NCI-H510A treated with DMSO at 0.1 percent for 48 hours (cell line): ENCODE data around the gene SRPK2.
"Not testable (repeated sequence)": the region's sequence is repeated elsewhere in the genome, so short reads cannot be mapped to it uniquely, and the experiment has no call there.

Source experiments
- DNase-seq: peaks from one replicate; lab custom pipeline; 2025; lab: John Stamatoyannopoulos, UW

The SRPK2 gene

GRCh38 chr7:105222953-105223352 is 165.8 kb downstream of the SRPK2 start:
- DNase-seq, result no peak

DNA sequence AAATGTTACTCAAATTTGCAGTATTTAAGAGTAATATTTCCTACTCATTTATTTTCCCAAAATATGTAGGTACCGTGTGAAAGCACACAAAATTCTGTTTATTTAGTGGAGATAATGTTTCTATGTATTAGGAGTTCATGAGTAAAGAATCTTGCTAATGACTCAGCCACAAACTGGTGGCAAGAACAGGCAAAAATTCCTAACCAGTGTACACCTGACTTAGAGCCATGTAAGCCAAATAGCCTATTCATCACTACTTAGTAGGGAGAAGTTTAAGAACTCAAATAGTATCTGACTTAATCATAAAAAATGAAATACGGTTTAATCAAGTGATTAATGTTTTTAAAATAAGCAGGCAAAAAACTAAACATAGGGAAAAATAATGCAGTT is 169.0 kb downstream of the SRPK2 start:
- no peak for DNase-seq

GRCh38 chr7:105218939-105219770 is 169.6 kb downstream of the SRPK2 start:
- no peak for DNase-seq

DNA sequence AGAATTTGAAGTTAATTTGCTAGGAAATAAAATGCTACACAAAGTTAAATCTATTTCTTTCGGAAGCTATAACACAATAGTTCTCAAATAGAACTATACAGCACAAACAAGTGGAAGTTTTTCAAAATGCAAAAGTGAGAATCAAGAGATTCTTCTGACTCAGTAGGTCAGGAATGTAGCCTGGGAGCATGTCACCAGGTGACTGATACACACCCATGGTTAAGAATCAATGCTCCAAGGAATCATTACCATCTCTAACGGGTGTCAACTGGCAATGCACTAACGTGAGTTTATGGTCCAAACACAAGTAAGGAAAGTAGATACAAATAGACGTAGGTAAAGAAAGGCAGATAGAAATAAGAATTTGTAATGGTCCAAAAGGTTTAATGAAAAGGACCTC is 170.5 kb downstream of the SRPK2 start:
- no peak for DNase-seq

GRCh38 chr7:105216786-105217185 is 171.9 kb downstream of the SRPK2 start:
- DNase-seq, result no peak

DNA sequence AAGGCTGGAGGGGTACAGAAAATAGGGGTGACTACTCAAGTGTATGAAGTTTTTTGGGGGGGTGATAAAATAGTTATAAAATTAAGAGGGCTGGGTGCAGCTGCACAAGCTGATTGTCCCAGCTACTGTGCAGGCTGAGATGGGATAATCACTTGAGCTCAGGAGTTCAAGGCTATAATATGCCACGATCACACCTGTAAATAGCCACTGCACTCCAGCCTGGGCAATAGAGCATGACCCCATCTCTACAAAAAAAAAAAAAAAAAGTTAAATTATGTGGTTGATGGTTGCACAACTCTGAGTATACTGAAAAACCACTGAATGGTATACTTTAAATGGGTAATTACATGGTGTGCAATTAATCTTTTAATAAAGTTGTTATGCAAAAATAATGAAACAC is 172.9 kb downstream of the SRPK2 start:
- DNase-seq, result no peak

DNA sequence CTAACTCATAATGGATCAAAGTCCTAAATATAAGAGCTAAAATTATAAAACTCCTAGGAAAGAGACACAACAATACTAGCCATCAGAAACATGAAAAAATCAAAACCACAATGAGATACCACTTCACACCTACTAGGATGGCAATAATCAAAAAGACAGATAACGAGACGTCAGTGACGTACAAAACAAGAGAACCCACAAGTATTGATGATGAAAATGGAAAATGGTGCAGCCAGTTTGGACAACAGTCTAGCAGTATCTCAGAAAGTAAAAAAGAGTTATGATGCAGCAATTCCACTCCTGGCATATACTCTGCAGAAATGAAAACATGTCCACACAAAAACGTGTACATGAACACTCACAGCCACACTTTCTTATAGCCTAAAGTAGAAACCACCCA is 173.5 kb downstream of the SRPK2 start:
- no peak for DNase-seq

GRCh38 chr7:105213611-105214010 is 175.1 kb downstream of the SRPK2 start:
- DNase-seq, result no peak

DNA sequence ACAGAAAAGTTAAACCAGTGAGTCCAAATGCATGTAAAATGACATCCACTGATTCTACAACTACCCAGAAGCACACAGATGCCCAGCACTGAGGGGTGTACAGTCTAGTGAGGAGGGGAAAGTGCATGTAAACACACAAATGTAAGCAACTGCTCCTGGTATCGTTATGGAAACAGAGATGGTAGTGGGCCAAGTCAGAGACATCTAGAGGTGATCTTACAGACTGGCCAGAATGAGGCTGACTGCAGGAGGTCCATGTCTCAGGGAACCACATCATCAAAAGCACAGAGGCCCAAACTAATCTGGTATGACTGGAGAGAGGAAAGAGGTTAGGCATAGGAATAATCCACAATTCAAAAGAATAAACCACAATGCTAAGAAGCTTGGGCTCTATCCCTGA is 176.5 kb downstream of the SRPK2 start:
- DNase-seq, result no peak

- no peak for DNase-seq
These were observed 178.0 kb downstream of the SRPK2 start for GRCh38 chr7:105210721-105211205.

DNA sequence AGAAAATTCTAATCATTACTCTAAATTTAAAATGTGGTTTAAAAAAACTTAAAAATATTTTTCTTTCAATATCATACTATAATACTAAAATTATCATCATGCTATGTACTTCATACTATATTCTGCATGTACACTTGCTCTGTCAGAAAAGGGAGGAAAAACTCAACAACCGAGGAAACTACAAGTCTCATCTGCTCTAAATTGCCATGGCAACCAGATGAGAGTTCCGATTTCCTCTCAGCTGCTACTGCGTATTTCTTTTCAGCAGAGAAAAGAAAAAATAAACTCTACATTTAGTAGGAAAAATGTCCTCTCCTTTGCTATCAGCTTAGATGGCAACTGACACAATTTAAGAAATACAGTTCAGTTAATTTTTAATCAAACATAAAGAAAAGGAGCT is 178.9 kb downstream of the SRPK2 start:
- no peak for DNase-seq

DNA sequence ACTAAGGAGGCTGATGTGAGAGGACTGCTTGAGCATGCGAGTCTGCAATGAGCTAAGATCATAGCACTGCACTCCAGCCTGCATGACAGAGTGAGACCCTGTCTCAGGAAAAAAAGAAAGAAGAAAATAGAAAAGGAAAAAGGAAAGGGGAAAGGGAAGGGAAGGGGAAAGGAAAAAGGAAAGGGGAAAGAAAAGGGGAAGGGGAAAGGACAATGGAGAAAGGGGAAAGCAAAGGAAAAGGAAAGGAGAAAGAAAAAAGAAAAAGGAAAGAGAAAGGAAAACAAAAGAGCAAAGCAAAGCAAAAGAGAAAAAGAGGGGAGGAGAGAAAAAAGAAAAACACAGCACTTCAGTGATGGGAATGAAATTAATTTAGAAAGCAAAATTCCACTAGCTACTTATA is 179.3 kb downstream of the SRPK2 start:
- no peak for DNase-seq

GRCh38 chr7:105206985-105207384 is 181.7 kb downstream of the SRPK2 start:
- DNase-seq, result no peak

GRCh38 chr7:105205592-105206237 is 183.0 kb downstream of the SRPK2 start:
- DNase-seq, result no peak

GRCh38 chr7:105204953-105205352 is 183.8 kb downstream of the SRPK2 start:
- DNase-seq, result no peak

DNA sequence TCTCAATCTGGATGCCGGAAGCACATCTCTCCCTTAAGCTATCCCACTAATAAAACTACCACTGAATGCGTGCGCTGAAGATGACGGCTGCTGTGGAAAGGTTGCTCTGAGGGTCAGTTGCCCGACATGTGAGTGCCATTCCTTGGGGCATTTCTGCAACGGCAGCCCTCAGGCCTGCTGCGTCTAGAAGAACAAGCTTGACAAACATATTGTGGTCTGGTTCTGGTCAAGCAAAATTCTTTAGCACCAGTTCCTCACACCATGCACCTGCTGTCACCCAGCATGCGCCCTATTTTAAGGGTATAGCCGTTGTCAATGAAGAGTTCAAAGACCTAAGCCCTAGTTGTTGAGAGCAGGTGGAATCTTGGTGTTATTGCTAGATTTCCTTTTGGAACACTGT is 184.2 kb downstream of the SRPK2 start:
- no peak for DNase-seq

DNA sequence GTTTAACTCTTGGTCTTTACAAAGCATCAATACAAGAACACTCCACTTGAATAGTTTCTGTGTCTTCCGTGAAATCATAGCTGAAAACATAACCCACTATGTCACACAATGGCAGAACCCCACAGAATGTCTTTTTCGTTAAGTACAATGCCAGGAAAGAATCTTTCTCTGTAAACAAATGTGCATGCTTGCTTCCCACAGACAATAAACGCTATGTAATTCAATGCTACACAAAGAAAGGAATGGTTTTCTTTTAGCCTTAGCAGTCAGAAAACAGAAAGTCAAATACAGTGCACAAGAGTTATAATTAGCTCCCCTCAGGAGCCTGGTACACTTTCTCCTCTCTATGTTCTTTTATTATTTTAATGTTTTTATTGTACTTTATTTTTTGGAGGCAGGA is 186.1 kb downstream of the SRPK2 start:
- DNase-seq, result peak; percentile 10

DNA sequence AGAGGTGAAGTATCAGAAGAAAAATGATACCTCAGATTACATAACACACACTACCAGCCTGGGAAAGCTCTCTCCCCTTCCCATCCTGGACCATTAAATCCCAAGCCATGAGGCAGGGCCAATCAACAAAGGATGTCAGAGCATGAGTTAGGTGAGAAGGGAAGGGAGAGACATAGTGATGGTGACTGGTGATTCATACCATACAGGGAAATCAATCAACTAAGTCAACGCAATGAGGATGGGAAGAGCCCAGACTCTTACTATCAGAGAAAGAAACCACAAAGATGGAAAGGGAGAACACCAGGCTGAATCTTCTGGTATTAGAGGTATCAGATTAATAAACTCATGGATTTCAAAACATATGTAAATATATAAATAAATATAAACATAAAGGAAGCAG is 189.3 kb downstream of the SRPK2 start:
- DNase-seq, result no peak

DNA sequence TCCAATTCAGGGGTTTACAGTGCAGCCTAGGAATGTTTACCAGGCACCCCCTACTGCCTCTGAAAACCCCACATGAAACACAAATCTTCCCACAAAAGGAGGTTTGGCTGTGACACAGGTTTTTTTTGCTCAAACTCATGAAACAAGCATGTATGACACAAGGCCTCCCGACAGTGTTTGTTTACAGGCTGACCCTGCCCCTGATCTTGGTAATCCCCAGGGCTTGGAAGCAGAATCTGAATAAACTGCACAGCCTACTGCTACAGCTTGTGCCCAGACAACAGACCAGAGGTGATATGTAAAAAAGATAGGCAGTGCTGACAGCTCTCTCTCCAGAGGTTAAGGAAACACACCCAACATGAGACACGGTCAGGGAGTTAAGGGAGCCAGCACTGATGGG is 190.5 kb downstream of the SRPK2 start:
- no peak for DNase-seq

DNA sequence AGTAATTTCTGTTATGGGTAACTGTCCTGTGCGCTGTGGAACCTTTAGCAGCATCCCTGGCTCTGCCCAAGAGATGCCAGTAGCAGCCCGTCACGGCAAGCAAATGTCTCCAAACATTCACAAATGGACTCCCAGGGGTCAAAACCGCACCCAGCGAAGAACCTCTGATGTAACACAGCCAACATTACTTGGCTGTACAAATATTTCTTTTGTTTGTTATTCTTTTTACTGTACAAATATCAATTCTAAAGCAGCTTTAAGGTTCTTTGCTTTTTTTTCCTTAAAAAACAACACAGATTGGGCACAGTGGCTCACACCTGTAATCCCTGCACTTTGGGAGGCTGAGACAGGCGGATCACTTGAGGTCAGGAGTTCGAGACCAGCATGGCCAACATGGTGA is 192.2 kb downstream of the SRPK2 start:
- no peak for DNase-seq

GRCh38 chr7:105195891-105196290 is 192.8 kb downstream of the SRPK2 start:
- no peak for DNase-seq

DNA sequence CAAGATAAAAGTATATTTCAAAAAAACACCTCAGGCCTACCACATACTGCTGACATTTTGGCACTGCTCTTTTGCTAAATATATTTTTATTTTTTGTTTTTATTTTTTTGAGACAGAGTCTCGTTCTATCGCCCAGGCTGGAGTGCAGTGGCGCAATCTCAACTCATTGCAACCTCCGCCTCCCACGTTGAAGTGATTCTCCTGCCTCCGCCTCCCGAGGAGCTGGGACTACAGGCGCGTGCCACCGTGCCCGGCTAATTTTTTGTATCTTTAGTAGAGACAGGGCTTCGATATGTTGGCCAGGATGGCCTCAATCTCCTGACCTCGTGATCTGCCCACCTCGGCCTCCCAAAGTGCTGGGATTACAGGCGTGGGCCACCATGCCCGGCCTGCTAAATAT is 193.8 kb downstream of the SRPK2 start:
- not testable (repeated sequence) for DNase-seq

- no peak for DNase-seq
These were observed 197.4 kb downstream of the SRPK2 start for GRCh38 chr7:105191331-105191730.
